ENCODE results near the gene CCDC8.

The CCDC8 gene

DNA sequence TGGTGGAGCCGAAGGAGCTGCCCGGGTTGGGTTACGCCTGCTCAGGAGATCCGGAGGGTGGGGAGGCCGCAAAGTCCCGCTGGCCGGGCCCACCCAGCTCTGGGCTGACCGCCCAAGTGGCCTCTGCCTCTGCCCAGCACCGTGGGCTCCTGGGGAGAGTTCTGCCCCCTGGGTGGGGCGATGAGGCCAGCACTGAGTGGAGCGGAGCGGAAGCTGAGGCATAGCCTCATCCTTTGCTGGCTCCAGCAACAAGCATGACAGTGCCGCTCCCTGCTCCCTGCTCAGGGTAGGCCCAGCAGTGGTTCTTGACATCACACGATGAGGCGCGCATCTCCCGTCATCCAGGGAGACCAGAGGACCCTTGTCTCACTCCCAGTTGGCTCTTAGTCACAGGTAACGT lies 22.5 kb downstream of the CCDC8 start:
- 95 to 97% methylated on average over 18 of the region's 18 CpGs for whole genome bisulfite sequencing, 2 experiments

DNA sequence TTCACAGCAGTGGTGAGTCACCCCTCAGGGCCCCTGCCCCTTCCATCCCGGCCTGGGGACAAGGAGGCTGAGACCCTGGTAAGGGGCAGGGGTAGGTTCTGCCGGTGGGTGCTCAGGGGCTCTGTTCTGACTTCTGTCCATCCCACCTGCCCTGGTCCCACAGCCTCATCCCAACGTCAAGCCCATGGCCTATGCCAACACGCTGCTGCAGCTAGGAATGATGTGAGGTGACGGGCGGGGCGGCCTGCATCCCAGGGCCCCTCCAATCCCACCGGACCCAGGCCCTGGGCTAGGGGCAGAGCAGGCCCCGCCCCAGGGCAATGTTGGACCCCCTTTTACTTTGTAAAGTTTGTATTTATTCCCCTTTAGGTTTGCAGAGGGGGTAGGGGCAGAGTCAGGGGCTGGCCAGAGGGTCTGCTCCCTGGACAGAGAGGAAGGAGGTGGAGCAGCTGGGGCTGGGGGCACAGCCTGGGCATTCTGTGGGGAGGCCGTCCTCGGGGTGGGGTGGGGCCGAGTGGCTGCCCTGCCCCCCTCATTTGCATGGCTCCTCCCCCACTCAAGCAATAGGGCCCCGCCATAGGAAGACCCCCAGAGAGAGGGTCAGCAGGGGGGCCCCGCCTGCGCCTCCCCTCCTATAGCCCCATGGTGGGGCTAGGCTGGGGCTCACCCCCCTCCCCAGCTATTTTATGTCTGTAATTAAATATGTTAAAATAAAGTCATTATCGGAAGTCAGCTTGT lies 23.1 kb downstream of the CCDC8 start:
- Histone ChIP-seq H3K4me3 (ENCODE audit: insufficient read depth, low read depth, low read length) (no peak overlapping the region), H3K36me3 (ENCODE audit: control insufficient read depth, insufficient read depth, low read length) (peaks cover 50% of the 10 kb centered on the region), H3K9me3 (ENCODE audit: control insufficient read depth, low read length) (no peaks in the 10 kb centered on the region), H3K4me1 (ENCODE audit: control insufficient read depth, insufficient read depth, low read length) (no peaks in the 10 kb centered on the region), H3K27ac (ENCODE audit: insufficient read depth, low read depth, low read length, poor library complexity, severe bottlenecking) (no peak overlapping the region), H3K27me3 (ENCODE audit: control insufficient read depth, insufficient read depth, low read length, poor library complexity, severe bottlenecking) (no peaks in the 10 kb centered on the region)
- 91 to 96% methylated on average over 13 to 16 of the region's 16 CpGs for WGBS, 2 experiments

More for the DNA sequence above, 22.5 kb downstream of the CCDC8 start:
- Histone ChIP-seq H3K27ac (ENCODE audit: insufficient read depth, low read depth, low read length, poor library complexity, severe bottlenecking) (no peak overlapping the region), H3K27me3 (ENCODE audit: control insufficient read depth, insufficient read depth, low read length, poor library complexity, severe bottlenecking) (no peaks in the 10 kb centered on the region), H3K36me3 (ENCODE audit: control insufficient read depth, insufficient read depth, low read length) (peaks cover 50% of the 10 kb centered on the region), H3K4me3 (ENCODE audit: insufficient read depth, low read depth, low read length) (no peak overlapping the region), H3K9me3 (ENCODE audit: control insufficient read depth, low read length) (no peaks in the 10 kb centered on the region), H3K4me1 (ENCODE audit: control insufficient read depth, insufficient read depth, low read length) (no peaks in the 10 kb centered on the region)

DNA sequence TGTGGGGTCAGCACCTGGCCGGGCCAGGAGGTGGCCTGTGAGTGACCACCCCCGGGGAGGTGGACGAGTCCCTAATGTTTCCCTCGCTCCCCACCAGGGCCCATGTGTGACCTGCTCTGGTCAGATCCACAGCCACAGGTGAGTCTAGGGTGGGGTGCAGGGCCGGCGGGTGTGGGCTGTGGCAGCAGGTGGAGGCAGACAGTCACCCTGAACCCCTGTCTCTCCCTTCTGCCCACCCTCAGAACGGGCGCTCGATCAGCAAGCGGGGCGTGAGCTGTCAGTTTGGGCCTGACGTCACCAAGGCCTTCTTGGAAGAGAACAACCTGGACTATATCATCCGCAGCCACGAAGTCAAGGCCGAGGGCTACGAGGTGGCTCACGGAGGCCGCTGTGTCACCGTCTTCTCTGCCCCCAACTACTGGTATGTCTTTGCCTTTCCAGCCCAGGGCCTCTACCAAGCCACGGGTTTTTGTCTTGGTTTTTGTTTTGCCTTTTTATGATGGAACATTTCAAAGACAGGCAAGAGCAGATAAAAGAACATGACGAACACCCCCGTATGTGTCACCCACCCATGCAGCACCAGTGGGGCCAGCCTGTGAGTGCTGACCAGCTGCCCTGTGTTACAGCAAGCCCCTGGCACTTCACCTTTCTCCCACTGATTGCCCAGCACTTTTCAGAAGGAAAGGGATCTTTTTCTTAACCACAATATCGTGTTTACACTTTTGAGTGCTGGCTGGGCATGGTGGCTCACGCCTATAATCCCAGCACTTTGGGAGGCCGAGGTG lies 24.9 kb downstream of the CCDC8 start:
- H3K4me3 ChIP-seq (ENCODE audit: insufficient read depth, low read depth, low read length) = no peak overlapping the region
- H3K9me3 ChIP-seq (ENCODE audit: control insufficient read depth, low read length) = no peaks in the 10 kb centered on the region
- H3K4me1 ChIP-seq (ENCODE audit: control insufficient read depth, insufficient read depth, low read length) = no peaks in the 10 kb centered on the region
- 91% methylated on average over 25 of the region's 25 CpGs for WGBS, 2 experiments
- peaks cover 54% of the 10 kb centered on the region for H3K36me3 ChIP-seq (ENCODE audit: control insufficient read depth, insufficient read depth, low read length)
- no peaks in the 10 kb centered on the region for H3K27me3 ChIP-seq (ENCODE audit: control insufficient read depth, insufficient read depth, low read length, poor library complexity, severe bottlenecking)
- H3K27ac ChIP-seq (ENCODE audit: insufficient read depth, low read depth, low read length, poor library complexity, severe bottlenecking) = no peak overlapping the region

DNA sequence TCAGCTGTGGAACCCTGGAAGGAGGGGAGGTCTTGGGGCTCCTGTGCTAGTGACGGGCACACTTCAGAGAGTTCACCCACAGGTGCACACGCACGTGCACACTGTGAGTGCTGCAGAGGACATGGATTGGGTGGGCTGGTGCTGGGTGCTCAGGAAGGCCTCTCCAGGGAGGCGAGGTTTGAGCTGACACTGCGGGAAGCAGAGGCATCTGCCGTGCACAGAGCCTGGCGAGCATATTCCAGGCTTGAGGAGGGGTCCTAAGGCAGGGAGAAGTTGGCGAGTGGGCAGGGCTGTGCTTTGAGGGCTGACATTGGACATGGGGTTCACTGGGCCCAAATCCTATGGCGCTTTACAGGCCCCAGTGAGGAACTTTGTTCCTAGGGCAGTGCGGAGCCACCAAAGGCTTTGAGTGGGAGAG lies 25.6 kb downstream of the CCDC8 start:
- WGBS, 2 experiments = 95 to 98% methylated on average over 10 of the region's 10 CpGs
- Histone ChIP-seq H3K9me3 (ENCODE audit: control insufficient read depth, low read length) (no peaks in the 10 kb centered on the region), H3K27ac (ENCODE audit: insufficient read depth, low read depth, low read length, poor library complexity, severe bottlenecking) (no peak overlapping the region), H3K27me3 (ENCODE audit: control insufficient read depth, insufficient read depth, low read length, poor library complexity, severe bottlenecking) (no peaks in the 10 kb centered on the region), H3K36me3 (ENCODE audit: control insufficient read depth, insufficient read depth, low read length) (peaks cover 54% of the 10 kb centered on the region), H3K4me3 (ENCODE audit: insufficient read depth, low read depth, low read length) (no peak overlapping the region), H3K4me1 (ENCODE audit: control insufficient read depth, insufficient read depth, low read length) (no peaks in the 10 kb centered on the region)

DNA sequence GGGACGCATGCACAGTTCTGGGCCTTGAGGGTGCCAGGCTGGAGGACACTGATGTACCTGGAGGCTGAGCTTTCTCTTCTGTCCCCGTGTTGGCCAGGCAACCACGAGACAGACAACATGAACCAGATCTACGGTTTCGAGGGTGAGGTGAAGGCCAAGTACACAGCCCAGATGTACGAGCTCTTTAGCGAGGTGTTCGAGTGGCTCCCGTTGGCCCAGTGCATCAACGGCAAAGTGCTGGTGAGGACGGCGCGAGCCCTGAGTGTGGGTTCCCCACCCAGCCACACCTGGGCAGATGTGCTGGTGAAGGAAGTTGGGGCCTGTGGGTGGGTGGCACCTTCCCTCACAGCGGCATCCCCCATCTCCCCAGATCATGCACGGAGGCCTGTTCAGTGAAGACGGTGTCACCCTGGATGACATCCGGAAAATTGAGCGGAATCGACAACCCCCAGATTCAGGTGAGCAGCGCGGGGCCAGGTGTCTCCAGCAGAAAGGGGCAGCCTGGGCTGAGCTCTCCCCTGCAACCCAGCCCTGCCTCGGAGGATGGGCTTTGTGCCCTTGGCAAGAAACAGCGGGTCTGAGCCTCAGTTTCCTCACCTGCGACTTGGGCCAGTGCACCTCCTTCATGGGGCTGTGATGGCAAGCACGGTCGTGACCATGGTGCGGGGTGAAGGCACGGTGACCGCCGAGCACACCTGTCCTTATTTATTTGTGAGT lies 26.2 kb downstream of the CCDC8 start:
- 95 to 96% methylated on average over 30 of the region's 30 CpGs for WGBS, 2 experiments
- peaks cover 54% of the 10 kb centered on the region for H3K36me3 ChIP-seq (ENCODE audit: control insufficient read depth, insufficient read depth, low read length)
- no peaks in the 10 kb centered on the region for H3K4me1 ChIP-seq (ENCODE audit: control insufficient read depth, insufficient read depth, low read length)
- no peak overlapping the region for H3K4me3 ChIP-seq (ENCODE audit: insufficient read depth, low read depth, low read length)
- no peak overlapping the region for H3K27ac ChIP-seq (ENCODE audit: insufficient read depth, low read depth, low read length, poor library complexity, severe bottlenecking)
- no peaks in the 10 kb centered on the region for H3K27me3 ChIP-seq (ENCODE audit: control insufficient read depth, insufficient read depth, low read length, poor library complexity, severe bottlenecking)
- no peaks in the 10 kb centered on the region for H3K9me3 ChIP-seq (ENCODE audit: control insufficient read depth, low read length)

DNA sequence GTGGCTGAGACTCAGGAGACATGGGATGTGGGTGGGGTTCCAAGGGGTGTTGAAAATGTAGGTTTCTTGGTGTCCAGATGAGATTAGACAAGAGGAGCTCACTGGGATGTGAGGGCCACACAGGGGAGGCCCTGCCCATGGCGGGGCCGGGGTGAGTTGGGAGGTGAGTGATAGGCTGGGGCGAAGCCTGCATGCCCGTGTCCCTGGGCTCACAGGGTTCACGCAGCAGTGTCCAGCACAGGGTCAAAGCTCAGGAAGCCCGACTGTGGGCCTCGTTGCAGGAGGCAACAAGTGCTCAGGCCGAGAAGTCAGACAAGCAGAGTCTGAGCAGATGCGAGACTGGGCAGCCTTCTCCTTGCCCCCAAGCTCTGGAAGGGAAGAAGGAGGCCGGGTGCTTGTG lies 27.2 kb downstream of the CCDC8 start:
- Histone ChIP-seq H3K27me3 (ENCODE audit: control insufficient read depth, insufficient read depth, low read length, poor library complexity, severe bottlenecking) (no peaks in the 10 kb centered on the region), H3K9me3 (ENCODE audit: control insufficient read depth, low read length) (no peaks in the 10 kb centered on the region), H3K36me3 (ENCODE audit: control insufficient read depth, insufficient read depth, low read length) (peaks cover 51% of the 10 kb centered on the region), H3K27ac (ENCODE audit: insufficient read depth, low read depth, low read length, poor library complexity, severe bottlenecking) (no peak overlapping the region), H3K4me3 (ENCODE audit: insufficient read depth, low read depth, low read length) (no peak overlapping the region), H3K4me1 (ENCODE audit: control insufficient read depth, insufficient read depth, low read length) (no peaks in the 10 kb centered on the region)
- 96% methylated on average over 10 of the region's 10 CpGs for WGBS, 2 experiments

DNA sequence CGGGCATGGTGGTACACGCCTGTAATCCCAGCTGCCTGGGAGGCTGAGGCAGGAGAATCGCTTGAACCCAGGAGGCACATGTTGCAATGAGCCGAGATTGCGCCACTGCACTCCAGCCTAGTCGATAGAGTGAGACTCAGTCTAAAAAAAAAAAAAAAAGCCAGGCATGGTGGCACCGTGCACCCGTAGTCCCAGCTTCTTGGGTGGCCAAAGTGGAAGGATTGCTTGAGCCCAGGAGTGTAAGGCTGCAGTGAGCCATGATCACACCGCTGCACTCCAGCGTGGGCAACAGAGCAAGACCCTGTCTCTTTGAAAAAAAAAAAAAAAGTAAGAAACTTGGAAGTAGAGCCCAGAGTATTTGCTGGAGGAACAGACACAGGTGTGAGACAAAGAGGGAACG lies 27.7 kb downstream of the CCDC8 start:
- H3K4me1 ChIP-seq (ENCODE audit: control insufficient read depth, insufficient read depth, low read length) = no peaks in the 10 kb centered on the region
- peaks cover 50% of the 10 kb centered on the region for H3K36me3 ChIP-seq (ENCODE audit: control insufficient read depth, insufficient read depth, low read length)
- no peaks in the 10 kb centered on the region for H3K9me3 ChIP-seq (ENCODE audit: control insufficient read depth, low read length)
- no peaks in the 10 kb centered on the region for H3K27me3 ChIP-seq (ENCODE audit: control insufficient read depth, insufficient read depth, low read length, poor library complexity, severe bottlenecking)
- no peak overlapping the region for H3K4me3 ChIP-seq (ENCODE audit: insufficient read depth, low read depth, low read length)
- 92% methylated on average over 11 of the region's 11 CpGs for WGBS, 2 experiments
- H3K27ac ChIP-seq (ENCODE audit: insufficient read depth, low read depth, low read length, poor library complexity, severe bottlenecking) = no peak overlapping the region

DNA sequence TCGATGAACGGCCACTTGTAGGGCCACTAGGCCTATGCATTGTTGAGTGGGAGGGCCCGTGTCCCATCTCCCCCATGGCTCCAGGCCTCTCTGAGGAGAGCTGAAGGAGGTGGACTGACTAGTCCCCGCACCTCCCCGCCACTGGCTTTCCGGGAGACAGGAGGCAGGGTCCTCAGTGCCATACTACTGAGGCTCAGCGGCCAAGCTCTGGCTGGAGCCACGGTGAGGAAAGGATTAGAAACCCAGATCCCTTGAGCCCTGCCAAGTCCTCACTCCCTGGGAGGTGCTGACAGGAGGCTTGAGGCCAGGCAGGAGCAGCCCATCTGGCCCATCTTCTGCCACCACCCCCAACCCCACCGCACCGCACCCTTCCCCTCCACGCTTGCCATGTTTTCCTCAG lies 29.0 kb downstream of the CCDC8 start:
- 94 to 96% methylated on average over 11 of the region's 11 CpGs for WGBS, 2 experiments
- H3K9me3 ChIP-seq (ENCODE audit: control insufficient read depth, low read length) = no peaks in the 10 kb centered on the region
- peaks cover 45% of the 10 kb centered on the region for H3K36me3 ChIP-seq (ENCODE audit: control insufficient read depth, insufficient read depth, low read length)
- H3K27ac ChIP-seq (ENCODE audit: insufficient read depth, low read depth, low read length, poor library complexity, severe bottlenecking) = no peak overlapping the region
- no peaks in the 10 kb centered on the region for H3K4me1 ChIP-seq (ENCODE audit: control insufficient read depth, insufficient read depth, low read length)
- no peak overlapping the region for H3K4me3 ChIP-seq (ENCODE audit: insufficient read depth, low read depth, low read length)
- H3K27me3 ChIP-seq (ENCODE audit: control insufficient read depth, insufficient read depth, low read length, poor library complexity, severe bottlenecking) = no peaks in the 10 kb centered on the region

DNA sequence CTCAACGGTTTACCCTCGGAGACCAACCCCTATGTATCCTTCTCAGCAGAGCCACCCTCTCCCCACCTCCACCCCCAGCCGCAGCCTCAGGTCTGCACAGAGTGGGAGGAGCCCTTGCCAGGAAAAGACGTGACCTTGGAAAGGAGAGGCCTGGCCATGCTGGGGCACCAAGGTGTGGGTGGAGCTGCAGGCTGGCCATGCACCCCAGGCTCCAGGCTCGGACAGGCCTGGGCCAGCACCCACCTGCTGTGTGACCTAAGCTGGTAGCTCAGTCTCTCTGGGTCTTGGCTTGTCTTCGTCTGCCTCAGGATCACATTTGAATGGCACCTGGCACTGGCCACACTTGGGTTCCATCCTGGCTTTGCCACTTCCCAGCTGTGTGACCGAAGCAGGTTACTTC lies 29.5 kb downstream of the CCDC8 start:
- H3K9me3 ChIP-seq (ENCODE audit: control insufficient read depth, low read length) = no peaks in the 10 kb centered on the region
- no peaks in the 10 kb centered on the region for H3K4me1 ChIP-seq (ENCODE audit: control insufficient read depth, insufficient read depth, low read length)
- H3K4me3 ChIP-seq (ENCODE audit: insufficient read depth, low read depth, low read length) = no peak overlapping the region
- WGBS, 2 experiments = 93 to 94% methylated on average over 7 of the region's 7 CpGs
- H3K27me3 ChIP-seq (ENCODE audit: control insufficient read depth, insufficient read depth, low read length, poor library complexity, severe bottlenecking) = no peaks in the 10 kb centered on the region
- H3K36me3 ChIP-seq (ENCODE audit: control insufficient read depth, insufficient read depth, low read length) = peaks cover 39% of the 10 kb centered on the region
- no peak overlapping the region for H3K27ac ChIP-seq (ENCODE audit: insufficient read depth, low read depth, low read length, poor library complexity, severe bottlenecking)

DNA sequence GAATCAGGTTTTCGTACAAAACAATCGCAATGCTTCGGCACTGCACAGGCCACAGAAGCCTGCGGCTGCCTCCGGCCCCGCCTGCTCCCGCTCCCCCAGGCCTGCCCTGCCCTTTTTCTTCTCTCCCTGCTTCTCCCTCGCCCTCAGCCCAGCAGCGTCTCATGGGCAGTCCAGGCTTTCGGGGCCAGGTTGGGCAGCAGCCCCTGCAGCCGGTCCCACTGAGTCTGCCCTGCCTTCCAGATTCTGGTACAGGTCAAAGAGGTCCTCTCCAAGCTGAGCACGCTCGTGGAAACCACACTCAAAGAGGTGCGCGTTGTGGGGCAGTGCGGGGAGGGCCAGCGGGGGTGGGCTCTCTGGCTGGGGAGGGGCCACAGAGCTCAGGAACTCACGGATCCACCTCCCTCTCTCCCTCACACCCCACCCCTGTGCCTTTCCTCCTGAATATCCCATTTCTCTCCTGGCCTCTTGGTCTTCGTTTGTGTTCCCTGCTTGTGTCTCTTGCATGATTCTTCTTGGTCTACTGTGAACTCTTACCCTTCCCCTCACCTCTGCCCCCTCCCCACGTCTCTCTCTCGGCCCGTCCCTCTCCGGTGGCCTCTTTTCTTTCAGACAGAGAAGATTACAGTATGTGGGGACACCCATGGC lies 30.1 kb downstream of the CCDC8 start:
- Histone ChIP-seq H3K36me3 (ENCODE audit: control insufficient read depth, insufficient read depth, low read length) (peaks cover 34% of the 10 kb centered on the region), H3K4me1 (ENCODE audit: control insufficient read depth, insufficient read depth, low read length) (no peaks in the 10 kb centered on the region), H3K4me3 (ENCODE audit: insufficient read depth, low read depth, low read length) (no peak overlapping the region), H3K27ac (ENCODE audit: insufficient read depth, low read depth, low read length, poor library complexity, severe bottlenecking) (no peak overlapping the region), H3K9me3 (ENCODE audit: control insufficient read depth, low read length) (no peaks in the 10 kb centered on the region), H3K27me3 (ENCODE audit: control insufficient read depth, insufficient read depth, low read length, poor library complexity, severe bottlenecking) (no peaks in the 10 kb centered on the region)
- 92 to 93% methylated on average over 22 of the region's 23 CpGs for WGBS, 2 experiments
